HepG2 (cell line): ENCODE results near the gene TOM1L2. TPM values are rescaled to one million over a fixed set of nuclear protein-coding genes. Genes with fewer than 3 reads are reported as not detected.
A peak's percentile ranks its signal among the peaks of the same experiment; 100 is the strongest.

Experiments
- CAMTA2 ChIP-seq: sonication (generic); formaldehyde crosslinking; IDR thresholded peaks from 2 replicates; pipeline ENCODE4 v1.4.0; 2020; ENCODE audit warnings: mild to moderate bottlenecking, missing genetic modification reagents, borderline replicate concordance
- EHMT2 ChIP-seq: fragments of 200-600 bp; sonication (generic); IDR thresholded peaks from 2 replicates; pipeline ENCODE4 v1.7.0; 2017; ENCODE audit warnings: antibody characterized with exemption, low read depth, low read length, borderline replicate concordance
- FOXC1 ChIP-seq: sonication (generic); formaldehyde crosslinking; IDR thresholded peaks from 2 replicates; pipeline ENCODE4 v1.8.0; 2022; ENCODE audit warnings: mild to moderate bottlenecking, missing genetic modification reagents, borderline replicate concordance
- GABPA ChIP-seq, 2 experiments: IDR thresholded peaks; 2 replicates each; pipeline ENCODE4 v1.6.1; 2011 to 2016; ENCODE audit warnings: low read depth in 2 of 2, low read length in 1 of 2, missing biosample characterization in 1 of 2, missing genetic modification characterization in 1 of 2
- GTF3A ChIP-seq: sonication (generic); formaldehyde crosslinking; conservative IDR thresholded peaks from 2 replicates; pipeline ENCODE4 v1.4.0; 2020; ENCODE audit warnings: mild to moderate bottlenecking, missing genetic modification reagents
- HDAC2 ChIP-seq: sonication (generic); formaldehyde crosslinking; IDR thresholded peaks from 2 replicates; pipeline ENCODE4 v1.4.0; 2020; ENCODE audit warnings: missing genetic modification reagents
- HMGA1 ChIP-seq: sonication (generic); formaldehyde crosslinking; conservative IDR thresholded peaks from 2 replicates; pipeline ENCODE4 v1.4.0; 2020; ENCODE audit warnings: missing genetic modification reagents
- HNF1A ChIP-seq, 2 experiments: sonication (generic) in 1 of 2; formaldehyde crosslinking in 1 of 2; IDR thresholded peaks; 2 replicates each; pipeline versions ENCODE4 v1.4.0 to v1.6.1; 2016 to 2020; ENCODE audit warnings: borderline replicate concordance in 1 of 2, low read depth in 1 of 2, mild to moderate bottlenecking in 1 of 2, missing genetic modification reagents in 1 of 2
- HNRNPL ChIP-seq: fragments of 200-400 bp; formaldehyde crosslinking; IDR thresholded peaks from 2 replicates; pipeline ENCODE4 v1.6.1; 2017; ENCODE audit warnings: mild to moderate bottlenecking, low read depth, low read length
- KDM6A ChIP-seq: IDR thresholded peaks from 2 replicates; pipeline ENCODE4 v1.6.1; 2016; ENCODE audit warnings: low read depth
- PAF1 ChIP-seq: IDR thresholded peaks from 2 replicates; pipeline ENCODE4 v1.6.1; 2016; ENCODE audit warnings: missing genetic modification reagents, missing compliant biosample characterization
- PITX1 ChIP-seq: sonication (generic); formaldehyde crosslinking; IDR thresholded peaks from 2 replicates; pipeline ENCODE4 v1.5.1; 2020; ENCODE audit warnings: mild to moderate bottlenecking, missing genetic modification reagents
- RBM22 ChIP-seq: fragments of 200-400 bp; formaldehyde crosslinking; optimal IDR thresholded peaks from 2 replicates; pipeline ENCODE3; 2017; ENCODE audit warnings: mild to moderate bottlenecking, low read length, moderate library complexity
- SRSF1 ChIP-seq: fragments of 200-400 bp; formaldehyde crosslinking; optimal IDR thresholded peaks from 2 replicates; pipeline ENCODE3; 2017; ENCODE audit warnings: mild to moderate bottlenecking, low read depth, low read length, moderate library complexity
- TCF7 ChIP-seq: sonication (generic); IDR thresholded peaks from 2 replicates; pipeline ENCODE4 v1.6.1; 2016; ENCODE audit warnings: antibody characterized with exemption, low read depth
- YY1 ChIP-seq: IDR thresholded peaks from 2 replicates; pipeline ENCODE4 v1.6.1; 2011; ENCODE audit warnings: low read length, low read depth, moderate library complexity, mild to moderate bottlenecking; ENCODE audit not compliant: insufficient read depth, insufficient replicate concordance
- ZNF205 ChIP-seq: IDR thresholded peaks from 2 replicates; pipeline ENCODE4 v1.6.1; 2018; ENCODE audit warnings: missing biosample characterization, missing genetic modification reagents
- ZNF557 ChIP-seq: sonication (generic); formaldehyde crosslinking; IDR thresholded peaks from 2 replicates; pipeline ENCODE4 v1.4.0; 2020; ENCODE audit warnings: missing genetic modification reagents
- ZNF749 ChIP-seq: sonication (generic); formaldehyde crosslinking; IDR thresholded peaks from 2 replicates; pipeline ENCODE4 v1.8.0; 2022; ENCODE audit warnings: mild to moderate bottlenecking, missing genetic modification reagents, moderate library complexity, borderline replicate concordance
- ZZZ3 ChIP-seq: sonication (generic); formaldehyde crosslinking; IDR thresholded peaks from 2 replicates; pipeline ENCODE4 v1.4.0; 2020; ENCODE audit warnings: missing genetic modification reagents, mild to moderate bottlenecking, borderline replicate concordance
- polyA plus RNA-seq, 8 experiments: library from polyadenylated mRNA; depleted of rRNA in 3 of 8; stranded (reverse) in 7 of 8; unstranded in 1 of 8; fragments of >200 nt; fragmentation: Illumina TruSeq in 4 of 8; extraction: Trizol in 4 of 8; gene quantifications; 2 replicates each; pipeline versions ENCODE4 v1.2.1 to v1.2.3, GENCODE V29; 2011 to 2016; ENCODE audit warnings: low read depth in 4 of 8, missing spikeins in 1 of 8, mixed read lengths in 1 of 8; ENCODE audit not compliant: insufficient read depth in 1 of 8
- total RNA-seq, 5 experiments: library from RNA; depleted of rRNA; stranded (reverse); fragments of >200 nt; fragmentation: Illumina TruSeq; extraction: Trizol; gene quantifications; 2 replicates each; pipeline ENCODE4 v1.2.3, GENCODE V29; 2016; ENCODE audit warnings: low read depth in 1 of 5
- TF ChIP-seq, protein P1 (sequence below): sonication (generic); formaldehyde crosslinking; IDR thresholded peaks from 2 replicates; pipeline ENCODE4 v1.8.0; 2022; ENCODE audit warnings: mild to moderate bottlenecking, missing genetic modification reagents, borderline replicate concordance
- TF ChIP-seq, protein P2 (sequence below): fragments of 450-650 bp; IDR thresholded peaks from 2 replicates; pipeline ENCODE4 v1.6.1; 2016

TOM1L2 gene
- total and polyA plus RNA-seq, 2 of the 13 experiments (the other 11 are each of a cell fraction or from before 2014, with no cell fraction given): 4.7 to 7.4 TPM

GRCh38 chr17:17811381-17812210, 160.6 kb downstream of the TOM1L2 start (continued):
- TF ChIP-seq, protein P1, sequence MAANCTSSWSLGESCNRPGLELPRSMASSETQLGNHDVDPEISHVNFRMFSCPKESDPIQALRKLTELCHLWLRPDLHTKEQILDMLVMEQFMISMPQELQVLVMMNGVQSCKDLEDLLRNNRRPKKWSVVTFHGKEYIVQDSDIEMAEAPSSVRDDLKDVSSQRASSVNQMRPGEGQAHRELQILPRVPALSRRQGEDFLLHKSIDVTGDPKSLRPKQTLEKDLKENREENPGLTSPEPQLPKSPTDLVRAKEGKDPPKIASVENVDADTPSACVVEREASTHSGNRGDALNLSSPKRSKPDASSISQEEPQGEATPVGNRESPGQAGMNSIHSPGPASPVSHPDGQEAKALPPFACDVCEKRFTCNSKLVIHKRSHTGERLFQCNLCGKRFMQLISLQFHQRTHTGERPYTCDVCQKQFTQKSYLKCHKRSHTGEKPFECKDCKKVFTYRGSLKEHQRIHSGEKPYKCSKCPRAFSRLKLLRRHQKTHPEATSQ (CRISPR knock-in tag): no peak
- TF ChIP-seq GABPA (IDR thresholded peaks at IDR 0.05; ENCODE audit: low read depth, low read length) (no peak), GABPA (CRISPR knock-in tag; IDR thresholded peaks at IDR 0.05; ENCODE audit: low read depth) (no peak), EHMT2 (no peak), PAF1 (CRISPR knock-in tag) (no peak; the same call in 1 of the 2 replicates), CAMTA2 (CRISPR knock-in tag) (no peak), SRSF1 (peak; percentile 1), HNRNPL (no peak), ZNF557 (no peak), HNF1A (IDR thresholded peaks at IDR 0.05; ENCODE audit: low read depth) (no peak), HNF1A (CRISPR knock-in tag; IDR thresholded peaks at IDR 0.05; ENCODE audit: borderline replicate concordance) (no peak), ZNF205 (no peak), HMGA1 (CRISPR knock-in tag) (no peak), PITX1 (CRISPR knock-in tag) (no peak), KDM6A (no peak), HDAC2 (CRISPR knock-in tag) (peak; percentile 33; the same call in 1 of the 2 replicates), ZNF749 (CRISPR knock-in tag) (no peak), RBM22 (peak; percentile 86), GTF3A (CRISPR knock-in tag) (no peak), FOXC1 (CRISPR knock-in tag) (no peak), TCF7 (no peak), ZZZ3 (no peak), YY1 (no peak)
- TF ChIP-seq, protein P2, sequence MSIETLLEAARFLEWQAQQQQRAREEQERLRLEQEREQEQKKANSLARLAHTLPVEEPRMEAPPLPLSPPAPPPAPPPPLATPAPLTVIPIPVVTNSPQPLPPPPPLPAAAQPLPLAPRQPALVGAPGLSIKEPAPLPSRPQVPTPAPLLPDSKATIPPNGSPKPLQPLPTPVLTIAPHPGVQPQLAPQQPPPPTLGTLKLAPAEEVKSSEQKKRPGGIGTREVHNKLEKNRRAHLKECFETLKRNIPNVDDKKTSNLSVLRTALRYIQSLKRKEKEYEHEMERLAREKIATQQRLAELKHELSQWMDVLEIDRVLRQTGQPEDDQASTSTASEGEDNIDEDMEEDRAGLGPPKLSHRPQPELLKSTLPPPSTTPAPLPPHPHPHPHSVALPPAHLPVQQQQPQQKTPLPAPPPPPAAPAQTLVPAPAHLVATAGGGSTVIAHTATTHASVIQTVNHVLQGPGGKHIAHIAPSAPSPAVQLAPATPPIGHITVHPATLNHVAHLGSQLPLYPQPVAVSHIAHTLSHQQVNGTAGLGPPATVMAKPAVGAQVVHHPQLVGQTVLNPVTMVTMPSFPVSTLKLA: no peak
